ENCODE results near the gene SCG5. TPM values are rescaled to one million over a fixed set of nuclear protein-coding genes. Genes with fewer than 3 reads are reported as not detected.
"Not testable (repeated sequence)": the region's sequence is repeated elsewhere in the genome, so short reads cannot be mapped to it uniquely, and the experiment has no call there.

SCG5 gene
- total RNA-seq = 124 TPM

GRCh38 chr15:32641517-32642059 is at the start of gene SCG5:
TSS of gene SCG5 (plus strand) at chr15:32641710. CDS start at chr15:32643593, 1,883 bp downstream.
- peak; percentile 78 for DNase-seq

DNA sequence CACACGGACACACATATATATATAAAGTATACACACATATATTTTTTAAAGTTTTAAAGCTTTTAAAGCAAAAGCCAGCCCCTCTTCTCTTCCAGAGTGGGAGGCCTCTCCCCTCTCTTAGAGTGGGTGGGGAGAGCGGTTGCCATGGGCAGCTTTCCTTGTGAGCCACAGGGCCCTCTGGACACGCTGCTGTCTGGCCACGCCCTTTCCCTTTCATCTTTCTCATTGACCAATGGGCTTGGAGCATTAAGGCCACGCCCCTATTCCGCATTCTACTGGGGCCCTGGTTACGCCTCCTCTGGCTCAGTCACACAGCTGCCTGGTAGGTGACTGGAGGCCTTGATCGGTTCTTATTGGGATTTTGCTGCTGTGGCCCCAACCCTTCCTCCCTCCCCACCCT is 48.4 kb upstream of the SCG5 start, which contains the start of gene GOLGA8N:
TSS of gene GOLGA8N (plus strand) at position 306 of the 400 bp plus-strand sequence.
- not testable (repeated sequence) for DNase-seq

DNA sequence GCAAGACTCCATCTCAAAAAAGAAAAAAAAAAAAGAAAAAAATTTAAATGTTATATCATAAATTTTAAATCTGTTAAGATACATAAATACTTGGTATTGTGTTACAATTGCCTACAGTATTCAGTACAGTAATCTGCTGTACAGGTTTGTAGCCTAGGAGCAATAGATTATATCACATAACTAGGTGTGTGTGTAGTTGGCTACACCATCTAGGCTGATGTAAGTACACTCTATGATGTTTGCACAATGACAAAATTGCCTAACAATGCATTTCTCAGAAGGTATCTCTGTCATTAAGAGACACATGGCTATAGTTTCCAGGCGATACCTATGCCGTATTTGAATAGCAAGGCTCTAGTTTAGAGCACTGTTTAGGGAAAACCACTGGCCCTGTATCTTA is 32.0 kb upstream of the SCG5 start:
- not testable (repeated sequence) for DNase-seq

DNA sequence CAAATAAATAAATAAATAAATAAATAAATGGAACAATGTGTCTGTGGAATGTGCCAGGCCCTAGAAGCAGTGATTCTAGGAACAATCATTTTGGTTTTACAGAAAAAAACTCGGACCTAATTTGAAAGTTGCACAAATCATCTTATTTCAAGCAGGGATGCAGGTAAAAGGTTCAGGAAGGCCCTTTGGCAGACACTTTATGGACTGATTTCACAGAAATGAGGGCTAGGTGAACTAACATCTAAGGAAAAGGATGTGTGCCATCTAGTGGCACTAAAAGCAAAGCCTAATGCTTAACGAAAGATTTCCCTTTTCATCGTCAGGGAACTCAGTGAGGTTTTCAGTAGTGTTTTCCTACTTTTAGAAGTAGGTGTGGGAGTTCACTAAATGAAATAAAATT is 30.8 kb upstream of the SCG5 start:
- not testable (repeated sequence) for DNase-seq

DNA sequence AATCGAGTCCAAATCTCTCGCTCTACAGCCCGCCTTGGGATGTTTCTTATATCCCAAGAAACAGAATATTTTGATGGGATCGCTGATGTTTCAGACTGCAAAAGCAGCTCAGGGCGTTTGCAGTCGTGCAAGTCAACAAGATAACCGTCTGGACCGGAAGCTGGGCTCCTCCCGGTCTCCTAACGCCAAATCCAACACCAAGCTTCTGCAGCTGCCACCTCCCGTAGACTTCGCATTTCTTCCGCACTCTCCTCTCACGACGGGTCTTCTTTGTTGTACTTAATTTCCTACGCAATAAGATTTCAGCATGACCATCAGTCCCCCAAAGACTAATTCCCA is 26.8 kb upstream of the SCG5 start:
- DNase-seq = not testable (repeated sequence)

GRCh38 chr15:32615051-32615870 is 26.2 kb upstream of the SCG5 start, which contains the start of gene ARHGAP11A:
TSS of gene ARHGAP11A (plus strand) at chr15:32615504. CDS start at chr15:32616212, 708 bp downstream.
- not testable (repeated sequence) for DNase-seq

GRCh38 chr15:32615871-32616426 is 25.6 kb upstream of the SCG5 start:
- DNase-seq = not testable (repeated sequence)

- DNase-seq = no peak
Observed at GRCh38 chr15:32636410-32636809, 5.1 kb upstream of the SCG5 start.

GRCh38 chr15:32636908-32637567 is 4.5 kb upstream of the SCG5 start:
- no peak for DNase-seq

DNA sequence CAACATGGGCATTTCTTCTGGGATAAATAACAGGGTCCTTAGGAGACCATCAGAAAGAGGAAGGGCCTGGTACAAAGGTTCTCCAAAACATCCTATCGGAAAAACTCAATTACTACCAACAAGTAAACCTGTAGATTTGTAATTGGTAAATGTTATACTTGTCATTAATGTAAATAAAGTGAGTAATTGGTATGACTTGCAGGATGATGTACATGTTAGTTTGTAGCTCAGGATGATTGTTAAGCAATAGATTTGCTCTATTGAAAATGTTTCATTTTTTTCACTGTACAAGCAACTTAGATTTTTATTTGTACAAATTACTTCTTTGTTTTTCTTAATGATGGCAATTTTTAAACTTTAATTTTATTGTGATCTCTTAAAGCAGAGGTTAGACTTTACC is 3.8 kb upstream of the SCG5 start:
- no peak for DNase-seq

DNA sequence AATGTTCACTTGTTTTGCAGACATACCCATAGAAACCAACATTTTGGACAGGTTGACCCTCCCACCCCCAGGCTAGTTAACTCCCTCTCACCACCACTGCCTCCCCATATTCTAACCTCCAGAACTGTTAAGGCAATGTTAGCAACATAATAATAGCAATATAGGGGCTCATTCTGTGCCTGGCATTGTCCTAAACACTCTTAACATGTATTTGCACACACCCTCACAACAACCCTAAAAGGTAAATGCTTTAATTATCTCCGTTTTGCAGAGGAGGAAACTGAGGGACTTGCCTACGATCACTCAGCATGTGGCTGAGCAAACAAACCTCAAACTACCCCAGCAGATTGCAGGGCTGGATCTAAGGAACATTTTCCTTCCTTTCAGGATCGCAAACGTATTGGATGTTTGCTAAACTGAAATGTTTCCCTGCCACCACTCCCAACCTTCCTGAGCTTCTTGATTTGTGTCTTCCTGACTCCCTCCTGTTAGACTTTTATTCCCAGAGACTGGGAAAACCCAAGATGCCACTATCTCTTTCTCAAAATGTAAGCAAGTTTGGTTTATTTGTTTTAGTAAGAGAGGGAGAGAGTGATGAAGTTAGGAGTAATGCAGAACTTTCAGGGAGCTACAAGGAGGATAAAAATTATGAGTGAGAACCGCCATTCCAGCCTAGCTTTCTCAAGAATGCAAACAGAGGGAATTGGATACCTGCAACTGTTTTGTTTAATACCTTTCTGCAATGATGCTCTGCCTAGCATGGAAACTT is 1.3 kb downstream of the SCG5 start:
- no peak for DNase-seq

GRCh38 chr15:32643907-32644445 is 2.5 kb downstream of the SCG5 start:
- DNase-seq = no peak

GRCh38 chr15:32646291-32646690 is 4.8 kb downstream of the SCG5 start:
- DNase-seq = no peak

DNA sequence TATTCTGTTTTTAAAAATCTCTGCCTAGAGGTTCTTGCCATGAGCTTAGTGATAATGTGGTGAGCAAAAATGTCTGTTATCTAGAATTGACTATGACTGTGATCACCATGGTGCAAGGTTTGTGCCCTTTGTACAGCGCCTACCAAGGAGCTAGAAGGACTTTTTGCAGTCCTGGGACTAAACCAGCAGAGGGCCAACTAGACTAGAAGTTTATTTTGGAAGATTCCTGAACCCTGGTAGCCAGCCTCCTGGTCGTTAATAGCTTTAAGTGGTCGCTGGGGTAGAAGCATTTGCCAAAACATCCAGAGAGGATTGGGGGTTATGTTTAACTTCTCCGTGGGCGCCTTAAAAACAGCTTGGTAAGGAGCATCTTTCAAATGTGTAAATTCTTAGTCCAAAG is 7.8 kb downstream of the SCG5 start:
- DNase-seq = no peak

DNA sequence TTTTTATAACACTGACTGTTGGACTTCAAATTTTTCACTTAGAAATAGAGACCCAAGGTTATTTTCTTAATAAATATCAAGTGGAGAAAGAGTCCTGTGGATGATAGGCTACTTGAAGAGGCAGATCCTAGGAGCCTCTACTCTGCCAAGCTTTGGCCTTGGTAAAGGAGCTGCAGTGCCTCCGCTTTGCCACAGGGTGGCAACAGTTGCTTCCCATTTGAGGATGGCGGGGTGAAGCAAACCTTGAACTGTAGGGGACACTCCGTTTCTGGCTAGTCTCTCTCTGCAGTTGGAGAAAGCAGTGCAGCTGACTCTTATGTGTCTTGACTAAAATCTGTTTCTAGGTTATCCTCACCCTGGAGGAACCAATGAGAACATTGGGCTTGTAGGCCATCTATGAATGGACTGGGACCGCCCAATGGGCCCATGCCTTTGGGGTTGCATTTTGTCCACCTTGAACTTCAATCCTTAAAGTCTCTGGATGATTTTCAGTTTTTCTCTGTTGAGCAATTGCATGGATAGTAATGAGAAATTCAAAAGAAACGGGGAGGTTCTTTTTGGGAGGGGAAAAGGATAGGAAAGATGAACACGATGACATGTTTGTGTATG is 9.8 kb downstream of the SCG5 start:
- DNase-seq = peak; percentile 13

GRCh38 chr15:32652178-32652577 is 10.7 kb downstream of the SCG5 start:
- DNase-seq = no peak

- DNase-seq = no peak
Observed at GRCh38 chr15:32656091-32656490, 14.6 kb downstream of the SCG5 start.

- no peak for DNase-seq
Observed at GRCh38 chr15:32656496-32656895, 15.0 kb downstream of the SCG5 start.

DNA sequence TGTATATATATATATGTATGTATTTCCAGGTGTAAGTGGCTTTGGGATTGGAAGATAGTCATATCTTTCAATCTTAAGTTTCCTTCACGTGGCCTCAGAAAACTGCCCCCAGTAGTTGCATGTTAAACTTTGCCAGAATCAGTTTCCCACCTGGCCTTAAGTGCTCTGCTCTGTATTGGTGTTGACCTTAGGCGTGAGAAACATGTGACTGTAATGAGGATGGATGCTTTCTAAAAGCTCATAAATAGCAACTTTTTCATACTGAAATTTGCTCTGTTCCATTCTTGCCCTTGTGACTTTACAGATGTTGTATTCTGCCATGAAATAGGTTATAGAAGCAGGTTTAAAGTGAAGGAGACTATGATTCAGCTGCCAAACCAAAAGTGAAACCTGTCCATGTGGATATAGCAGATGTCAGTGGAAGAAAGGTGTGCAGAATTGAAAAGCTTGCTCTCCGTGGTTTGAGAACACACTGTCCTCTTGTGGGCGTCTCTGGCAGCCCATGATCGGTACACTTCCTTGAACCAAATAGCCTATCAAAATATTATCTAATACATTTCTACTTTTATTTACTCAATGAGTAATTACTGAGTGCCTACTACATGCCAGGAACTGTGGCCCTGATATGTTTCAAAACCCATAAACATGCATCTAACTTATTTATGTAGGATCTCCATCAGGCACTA is 15.8 kb downstream of the SCG5 start:
- no peak for DNase-seq

GRCh38 chr15:32657941-32658340 is 16.4 kb downstream of the SCG5 start:
- DNase-seq = no peak
